ENCODE data around the gene PLCH1.

The PLCH1 gene

GRCh38 chr3:155604967-155605366 is 139.9 kb downstream of the PLCH1 start:
- no peaks in the 10 kb centered on the region for H3K27me3 ChIP-seq (ENCODE audit: control insufficient read depth in 1 of 2, insufficient read depth in 1 of 2, low read length in 2 of 2)
- H2BK5ac ChIP-seq (ENCODE audit: low read depth, low read length, poor library complexity, severe bottlenecking): no peak overlapping the region
- H4K8ac ChIP-seq (ENCODE audit: low read length): no peak overlapping the region
- no peak overlapping the region for H3K4ac ChIP-seq (ENCODE audit: low read depth in 1 of 2, low read length in 2 of 2)
- H3K9ac ChIP-seq (ENCODE audit: low read length): no peak overlapping the region
- H3K27ac ChIP-seq (ENCODE audit: low read length, poor library complexity, severe bottlenecking): no peak overlapping the region
- H3K9me3 ChIP-seq (ENCODE audit: control insufficient read depth, low read length): peaks cover 7% of the 10 kb centered on the region
- H3K4me3 ChIP-seq (ENCODE audit: insufficient read depth in 1 of 2, low read depth in 1 of 2, low read length in 2 of 2): no peak overlapping the region
- no peak overlapping the region for H2AFZ ChIP-seq (ENCODE audit: low read depth, low read length)
- no peaks in the 10 kb centered on the region for H3K79me1 ChIP-seq (replicated peaks; ENCODE audit: low read length, poor library complexity, severe bottlenecking)
- no peak overlapping the region for H3K23ac ChIP-seq (ENCODE audit: low read length in 2 of 2)
- DNase-seq: no peak
- no peak overlapping the region for H4K91ac ChIP-seq (ENCODE audit: low read length)
- no peak overlapping the region for H3K4me2 ChIP-seq (ENCODE audit: low read length, poor library complexity, severe bottlenecking)
- H2BK15ac ChIP-seq (ENCODE audit: low read depth, poor library complexity, severe bottlenecking): no peak overlapping the region
- H2AK5ac ChIP-seq (ENCODE audit: low read length, severe bottlenecking): no peak overlapping the region
- H2BK12ac ChIP-seq (ENCODE audit: low read length in 2 of 2): no peak overlapping the region
- WGBS: 90% methylated on average over 5 of the region's 5 CpGs
- H2BK120ac ChIP-seq (ENCODE audit: low read depth, low read length): no peak overlapping the region
- H3K14ac ChIP-seq (ENCODE audit: low read length in 2 of 2): no peak overlapping the region
- H3K18ac ChIP-seq (ENCODE audit: low read depth in 1 of 2, low read length in 2 of 2): no peak overlapping the region
- no peaks in the 10 kb centered on the region for H3K36me3 ChIP-seq (ENCODE audit: control insufficient read depth in 1 of 2, insufficient read depth in 2 of 2, low read depth in 1 of 2, low read length in 2 of 2)
- no peaks in the 10 kb centered on the region for H3K4me1 ChIP-seq (ENCODE audit: control insufficient read depth, insufficient read depth, low read depth, low read length)

GRCh38 chr3:155604126-155604525 is 140.7 kb downstream of the PLCH1 start:
- no peak overlapping the region for H3K4me2 ChIP-seq (ENCODE audit: low read length, poor library complexity, severe bottlenecking)
- no peak overlapping the region for H3K14ac ChIP-seq (ENCODE audit: low read length in 2 of 2)
- no peak overlapping the region for H3K9ac ChIP-seq (ENCODE audit: low read length)
- H3K18ac ChIP-seq (ENCODE audit: low read depth in 1 of 2, low read length in 2 of 2): no peak overlapping the region
- no peak overlapping the region for H3K27ac ChIP-seq (ENCODE audit: low read length, poor library complexity, severe bottlenecking)
- 90% methylated on average over 2 of the region's 2 CpGs for WGBS
- no peak overlapping the region for H2BK12ac ChIP-seq (ENCODE audit: low read length in 2 of 2)
- H2BK120ac ChIP-seq (ENCODE audit: low read depth, low read length): no peak overlapping the region
- H2BK15ac ChIP-seq (ENCODE audit: low read depth, poor library complexity, severe bottlenecking): no peak overlapping the region
- no peaks in the 10 kb centered on the region for H3K4me1 ChIP-seq (ENCODE audit: control insufficient read depth, insufficient read depth, low read depth, low read length)
- H4K8ac ChIP-seq (ENCODE audit: low read length): no peak overlapping the region
- H3K4me3 ChIP-seq (ENCODE audit: insufficient read depth in 1 of 2, low read depth in 1 of 2, low read length in 2 of 2): no peak overlapping the region
- no peak overlapping the region for H3K23ac ChIP-seq (ENCODE audit: low read length in 2 of 2)
- H3K79me1 ChIP-seq (replicated peaks; ENCODE audit: low read length, poor library complexity, severe bottlenecking): no peaks in the 10 kb centered on the region
- H3K36me3 ChIP-seq (ENCODE audit: control insufficient read depth in 1 of 2, insufficient read depth in 2 of 2, low read depth in 1 of 2, low read length in 2 of 2): no peaks in the 10 kb centered on the region
- no peak overlapping the region for H2AFZ ChIP-seq (ENCODE audit: low read depth, low read length)
- H2BK5ac ChIP-seq (ENCODE audit: low read depth, low read length, poor library complexity, severe bottlenecking): no peak overlapping the region
- H3K4ac ChIP-seq (ENCODE audit: low read depth in 1 of 2, low read length in 2 of 2): no peak overlapping the region
- H2AK5ac ChIP-seq (ENCODE audit: low read length, severe bottlenecking): no peak overlapping the region
- H4K91ac ChIP-seq (ENCODE audit: low read length): no peak overlapping the region
- peaks cover 5% of the 10 kb centered on the region for H3K9me3 ChIP-seq (ENCODE audit: control insufficient read depth, low read length)
- H3K27me3 ChIP-seq (ENCODE audit: control insufficient read depth in 1 of 2, insufficient read depth in 1 of 2, low read length in 2 of 2): no peaks in the 10 kb centered on the region
- no peak for DNase-seq

- no peaks in the 10 kb centered on the region for H3K79me1 ChIP-seq (replicated peaks; ENCODE audit: low read length, poor library complexity, severe bottlenecking)
- H2BK15ac ChIP-seq (ENCODE audit: low read depth, poor library complexity, severe bottlenecking): no peak overlapping the region
- H3K9ac ChIP-seq (ENCODE audit: low read length): no peak overlapping the region
- H3K23ac ChIP-seq (ENCODE audit: low read length in 2 of 2): no peak overlapping the region
- no peak overlapping the region for H2AK5ac ChIP-seq (ENCODE audit: low read length, severe bottlenecking)
- no peak overlapping the region for H3K4ac ChIP-seq (ENCODE audit: low read depth in 1 of 2, low read length in 2 of 2)
- no peak overlapping the region for H2BK5ac ChIP-seq (ENCODE audit: low read depth, low read length, poor library complexity, severe bottlenecking)
- no peak overlapping the region for H3K4me2 ChIP-seq (ENCODE audit: low read length, poor library complexity, severe bottlenecking)
- H3K14ac ChIP-seq (ENCODE audit: low read length in 2 of 2): no peak overlapping the region
- no peak overlapping the region for H2AFZ ChIP-seq (ENCODE audit: low read depth, low read length)
- H3K4me3 ChIP-seq (ENCODE audit: insufficient read depth in 1 of 2, low read depth in 1 of 2, low read length in 2 of 2): no peak overlapping the region
- no peak overlapping the region for H2BK12ac ChIP-seq (ENCODE audit: low read length in 2 of 2)
- no peak overlapping the region for H3K27ac ChIP-seq (ENCODE audit: low read length, poor library complexity, severe bottlenecking)
- H3K9me3 ChIP-seq (ENCODE audit: control insufficient read depth, low read length): no peaks in the 10 kb centered on the region
- no peaks in the 10 kb centered on the region for H3K4me1 ChIP-seq (ENCODE audit: control insufficient read depth, insufficient read depth, low read depth, low read length)
- no peaks in the 10 kb centered on the region for H3K36me3 ChIP-seq (ENCODE audit: control insufficient read depth in 1 of 2, insufficient read depth in 2 of 2, low read depth in 1 of 2, low read length in 2 of 2)
- DNase-seq: no peak
- no peak overlapping the region for H2BK120ac ChIP-seq (ENCODE audit: low read depth, low read length)
- no peak overlapping the region for H3K18ac ChIP-seq (ENCODE audit: low read depth in 1 of 2, low read length in 2 of 2)
- H4K8ac ChIP-seq (ENCODE audit: low read length): no peak overlapping the region
- no peaks in the 10 kb centered on the region for H3K27me3 ChIP-seq (ENCODE audit: control insufficient read depth in 1 of 2, insufficient read depth in 1 of 2, low read length in 2 of 2)
- H4K91ac ChIP-seq (ENCODE audit: low read length): no peak overlapping the region
These were observed 141.6 kb downstream of the PLCH1 start for GRCh38 chr3:155603302-155603701.

- Histone ChIP-seq H3K18ac (ENCODE audit: low read depth in 1 of 2, low read length in 2 of 2) (no peak overlapping the region), H3K27ac (ENCODE audit: low read length, poor library complexity, severe bottlenecking) (no peak overlapping the region), H3K36me3 (ENCODE audit: control insufficient read depth in 1 of 2, insufficient read depth in 2 of 2, low read depth in 1 of 2, low read length in 2 of 2) (no peaks in the 10 kb centered on the region), H2AK5ac (ENCODE audit: low read length, severe bottlenecking) (no peak overlapping the region), H2BK12ac (ENCODE audit: low read length in 2 of 2) (no peak overlapping the region), H2AFZ (ENCODE audit: low read depth, low read length) (no peak overlapping the region), H2BK5ac (ENCODE audit: low read depth, low read length, poor library complexity, severe bottlenecking) (no peak overlapping the region), H3K27me3 (ENCODE audit: control insufficient read depth in 1 of 2, insufficient read depth in 1 of 2, low read length in 2 of 2) (no peaks in the 10 kb centered on the region), H3K4me2 (ENCODE audit: low read length, poor library complexity, severe bottlenecking) (no peak overlapping the region), H3K23ac (ENCODE audit: low read length in 2 of 2) (no peak overlapping the region), H3K4me3 (ENCODE audit: insufficient read depth in 1 of 2, low read depth in 1 of 2, low read length in 2 of 2) (no peak overlapping the region), H3K14ac (ENCODE audit: low read length in 2 of 2) (no peak overlapping the region), H3K79me1 (replicated peaks; ENCODE audit: low read length, poor library complexity, severe bottlenecking) (no peaks in the 10 kb centered on the region), H4K8ac (ENCODE audit: low read length) (no peak overlapping the region), H3K4me1 (ENCODE audit: control insufficient read depth, insufficient read depth, low read depth, low read length) (no peaks in the 10 kb centered on the region), H3K4ac (ENCODE audit: low read depth in 1 of 2, low read length in 2 of 2) (no peak overlapping the region), H2BK120ac (ENCODE audit: low read depth, low read length) (no peak overlapping the region), H2BK15ac (ENCODE audit: low read depth, poor library complexity, severe bottlenecking) (no peak overlapping the region), H3K9me3 (ENCODE audit: control insufficient read depth, low read length) (no peaks in the 10 kb centered on the region), H3K9ac (ENCODE audit: low read length) (no peak overlapping the region), H4K91ac (ENCODE audit: low read length) (no peak overlapping the region)
- DNase-seq: no peak
- no CpG with 5 or more reads among the region's 2 CpGs for WGBS
These were observed 142.6 kb downstream of the PLCH1 start for GRCh38 chr3:155602307-155602706.
